Measurements from ENCODE around the gene SEC63. TPM values are rescaled to one million over a fixed set of nuclear protein-coding genes. Genes with fewer than 3 reads are reported as not detected.
A peak's percentile ranks its signal among the peaks of the same experiment; 100 is the strongest.

The SEC63 gene
- total RNA-seq, 1 donor from 2014 or later: 311 TPM

DNA sequence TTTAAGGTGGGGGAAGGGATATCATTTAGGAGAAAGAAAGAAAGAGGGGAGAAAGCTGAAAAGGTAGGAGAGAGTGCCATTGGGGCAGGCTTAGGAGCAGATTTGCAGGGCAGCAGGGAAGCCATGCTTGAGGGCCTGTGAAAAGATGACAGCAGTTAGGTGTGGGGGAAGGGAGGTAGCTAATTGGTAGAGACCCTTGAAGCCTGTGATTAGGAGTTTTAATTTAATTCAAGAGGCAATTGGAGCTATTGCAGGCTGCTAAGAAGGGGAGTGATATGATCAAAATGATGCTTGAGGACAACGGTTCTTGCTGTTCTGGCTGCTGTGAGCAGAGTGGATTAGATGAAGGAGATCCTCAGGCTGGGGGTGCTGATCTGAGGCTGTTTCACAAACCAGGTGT lies 24.5 kb upstream of the SEC63 start:
- TF ChIP-seq, protein P1, sequence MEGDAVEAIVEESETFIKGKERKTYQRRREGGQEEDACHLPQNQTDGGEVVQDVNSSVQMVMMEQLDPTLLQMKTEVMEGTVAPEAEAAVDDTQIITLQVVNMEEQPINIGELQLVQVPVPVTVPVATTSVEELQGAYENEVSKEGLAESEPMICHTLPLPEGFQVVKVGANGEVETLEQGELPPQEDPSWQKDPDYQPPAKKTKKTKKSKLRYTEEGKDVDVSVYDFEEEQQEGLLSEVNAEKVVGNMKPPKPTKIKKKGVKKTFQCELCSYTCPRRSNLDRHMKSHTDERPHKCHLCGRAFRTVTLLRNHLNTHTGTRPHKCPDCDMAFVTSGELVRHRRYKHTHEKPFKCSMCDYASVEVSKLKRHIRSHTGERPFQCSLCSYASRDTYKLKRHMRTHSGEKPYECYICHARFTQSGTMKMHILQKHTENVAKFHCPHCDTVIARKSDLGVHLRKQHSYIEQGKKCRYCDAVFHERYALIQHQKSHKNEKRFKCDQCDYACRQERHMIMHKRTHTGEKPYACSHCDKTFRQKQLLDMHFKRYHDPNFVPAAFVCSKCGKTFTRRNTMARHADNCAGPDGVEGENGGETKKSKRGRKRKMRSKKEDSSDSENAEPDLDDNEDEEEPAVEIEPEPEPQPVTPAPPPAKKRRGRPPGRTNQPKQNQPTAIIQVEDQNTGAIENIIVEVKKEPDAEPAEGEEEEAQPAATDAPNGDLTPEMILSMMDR (IDR thresholded peaks at IDR 0.05; ENCODE audit: partially characterized antibody, unreplicated experiment): no peak

DNA sequence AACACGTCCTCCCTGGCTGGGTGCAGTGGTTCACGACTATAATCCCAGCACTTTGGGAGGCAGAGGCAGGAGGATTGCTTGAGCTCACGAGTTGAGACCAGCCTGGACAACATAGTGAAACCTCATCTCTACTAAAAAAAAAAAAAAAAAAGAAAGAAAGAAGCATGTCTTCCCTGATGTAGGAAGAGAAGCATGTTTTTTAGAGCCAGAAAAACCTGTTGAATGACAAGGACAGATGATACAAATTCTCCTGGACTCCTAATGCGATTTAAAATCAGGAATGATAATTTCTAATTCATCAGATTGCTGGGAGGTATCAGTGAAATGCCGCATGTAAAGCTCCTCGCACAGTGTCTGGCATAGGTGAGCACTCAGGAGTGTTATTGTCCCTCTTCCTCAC lies 23.7 kb upstream of the SEC63 start:
- Mint-ChIP-seq H3K9me3 (ENCODE audit: unreplicated experiment) (peaks cover 2% of the 10 kb centered on the region), H3K27me3 (ENCODE audit: unreplicated experiment) (peaks cover 2% of the 10 kb centered on the region), H3K27ac (ENCODE audit: unreplicated experiment) (no peak overlapping the region), H3K36me3 (ENCODE audit: unreplicated experiment) (peaks cover 4% of the 10 kb centered on the region), H3K4me3 (ENCODE audit: unreplicated experiment) (no peak overlapping the region), H3K4me1 (ENCODE audit: low read depth, unreplicated experiment) (peaks cover 12% of the 10 kb centered on the region)
- TF ChIP-seq, protein P1 (IDR thresholded peaks at IDR 0.05; ENCODE audit: partially characterized antibody, unreplicated experiment): no peak
- DNase-seq: no peak

More for the DNA sequence above, 24.5 kb upstream of the SEC63 start:
- DNase-seq: no peak
- Mint-ChIP-seq H3K36me3 (ENCODE audit: unreplicated experiment) (peaks cover 4% of the 10 kb centered on the region), H3K4me3 (ENCODE audit: unreplicated experiment) (no peak overlapping the region), H3K4me1 (ENCODE audit: low read depth, unreplicated experiment) (peaks cover 12% of the 10 kb centered on the region), H3K27ac (ENCODE audit: unreplicated experiment) (peak overlapping the region; percentile 0), H3K9me3 (ENCODE audit: unreplicated experiment) (peaks cover 2% of the 10 kb centered on the region), H3K27me3 (ENCODE audit: unreplicated experiment) (peaks cover 2% of the 10 kb centered on the region)

DNA sequence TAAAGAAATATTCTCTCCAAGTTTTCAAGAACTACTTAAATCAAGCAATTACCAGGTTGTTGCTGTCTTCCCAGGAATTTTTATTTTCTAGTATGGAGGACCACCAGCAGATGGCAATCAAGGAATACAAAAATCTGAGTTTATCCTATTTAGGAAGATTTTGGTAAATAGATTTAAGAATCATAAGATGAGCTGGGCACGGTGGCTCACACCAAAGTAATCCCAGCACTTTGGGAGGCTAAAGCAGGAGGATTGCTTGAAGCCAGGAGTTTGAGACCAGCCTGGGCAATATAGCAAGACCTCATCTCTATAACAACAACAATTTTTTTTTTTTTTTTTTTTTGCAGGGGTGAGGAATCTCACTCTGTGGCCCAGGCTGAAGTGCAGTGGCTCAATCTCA lies 19.3 kb upstream of the SEC63 start:
- H3K4me1 Mint-ChIP-seq (ENCODE audit: low read depth, unreplicated experiment): peaks cover 6% of the 10 kb centered on the region
- peaks cover under 1% of the 10 kb centered on the region for H3K27me3 Mint-ChIP-seq (ENCODE audit: unreplicated experiment)
- no peak overlapping the region for H3K27ac Mint-ChIP-seq (ENCODE audit: unreplicated experiment)
- no peak for DNase-seq
- H3K4me3 Mint-ChIP-seq (ENCODE audit: unreplicated experiment): no peak overlapping the region
- no peaks in the 10 kb centered on the region for H3K36me3 Mint-ChIP-seq (ENCODE audit: unreplicated experiment)
- H3K9me3 Mint-ChIP-seq (ENCODE audit: unreplicated experiment): no peaks in the 10 kb centered on the region
- TF ChIP-seq, protein P1 (IDR thresholded peaks at IDR 0.05; ENCODE audit: partially characterized antibody, unreplicated experiment): peak; percentile 52

DNA sequence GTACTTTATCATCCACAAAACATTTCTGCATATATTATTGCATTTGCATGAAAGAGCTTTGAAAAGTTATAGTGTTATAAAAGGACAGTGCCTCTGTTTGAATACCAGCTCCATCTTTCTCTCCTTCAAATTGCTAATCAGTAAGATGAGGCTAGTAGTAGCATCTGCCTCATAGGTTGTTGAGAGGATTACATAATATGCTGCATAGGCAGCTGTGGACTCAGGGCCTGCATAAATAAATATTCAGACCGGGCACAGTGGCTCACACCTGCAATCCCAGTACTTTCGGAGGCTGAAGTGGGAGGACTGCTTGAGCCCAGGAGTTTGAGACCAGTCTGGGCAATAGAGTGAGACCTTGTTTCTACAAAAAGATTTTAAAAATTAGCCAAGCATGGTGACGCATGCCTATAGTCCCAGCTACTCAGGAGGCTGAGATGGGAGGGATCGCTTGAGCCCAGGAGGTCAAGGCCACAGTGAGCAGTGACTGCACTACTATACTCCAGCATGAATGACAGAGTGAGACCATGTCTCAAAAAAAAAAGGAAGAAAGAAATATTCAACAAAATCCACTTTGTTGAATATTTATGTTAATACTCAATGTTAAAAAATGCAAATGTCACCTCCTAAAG lies 18.3 kb upstream of the SEC63 start:
- H3K4me1 Mint-ChIP-seq (ENCODE audit: low read depth, unreplicated experiment): peaks cover 2% of the 10 kb centered on the region
- DNase-seq: no peak
- TF ChIP-seq, protein P1 (IDR thresholded peaks at IDR 0.05; ENCODE audit: partially characterized antibody, unreplicated experiment): no peak
- no peak overlapping the region for H3K4me3 Mint-ChIP-seq (ENCODE audit: unreplicated experiment)
- peaks cover 2% of the 10 kb centered on the region for H3K27me3 Mint-ChIP-seq (ENCODE audit: unreplicated experiment)
- no peaks in the 10 kb centered on the region for H3K9me3 Mint-ChIP-seq (ENCODE audit: unreplicated experiment)
- H3K27ac Mint-ChIP-seq (ENCODE audit: unreplicated experiment): no peak overlapping the region
- no peaks in the 10 kb centered on the region for H3K36me3 Mint-ChIP-seq (ENCODE audit: unreplicated experiment)

DNA sequence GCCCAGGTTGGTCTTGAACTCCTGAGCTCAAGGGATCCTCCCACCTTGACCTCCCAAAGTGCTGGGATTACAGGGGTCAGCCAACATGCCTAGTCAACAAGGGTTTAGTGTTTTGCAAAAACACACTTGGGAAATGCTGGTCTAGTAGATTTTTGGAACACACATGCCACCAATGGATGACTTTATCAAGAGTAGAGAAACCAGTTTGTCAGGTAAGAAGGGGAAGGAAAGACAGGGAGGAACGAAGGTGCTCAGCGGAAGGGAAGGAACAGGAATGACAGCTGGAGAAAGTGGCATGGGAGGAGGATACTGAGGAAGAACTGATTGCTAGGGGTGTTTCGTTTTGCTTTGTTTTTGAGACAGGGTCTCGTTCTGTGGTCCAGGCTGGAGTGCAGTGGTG lies 15.6 kb upstream of the SEC63 start:
- H3K4me3 Mint-ChIP-seq (ENCODE audit: unreplicated experiment): no peak overlapping the region
- no peaks in the 10 kb centered on the region for H3K9me3 Mint-ChIP-seq (ENCODE audit: unreplicated experiment)
- DNase-seq: no peak
- H3K36me3 Mint-ChIP-seq (ENCODE audit: unreplicated experiment): no peaks in the 10 kb centered on the region
- no peaks in the 10 kb centered on the region for H3K4me1 Mint-ChIP-seq (ENCODE audit: low read depth, unreplicated experiment)
- peaks cover 2% of the 10 kb centered on the region for H3K27me3 Mint-ChIP-seq (ENCODE audit: unreplicated experiment)
- TF ChIP-seq, protein P1 (IDR thresholded peaks at IDR 0.05; ENCODE audit: partially characterized antibody, unreplicated experiment): no peak
- H3K27ac Mint-ChIP-seq (ENCODE audit: unreplicated experiment): no peak overlapping the region

All from glutamatergic neuron (in vitro differentiated cells).